ENCODE measurements around the gene TPSD1. TPM values are rescaled to one million over a fixed set of nuclear protein-coding genes. Genes with fewer than 3 reads are reported as not detected.

TPSD1 gene
- total RNA-seq, 1 experiment from 2014 or later: 0.31 TPM

- Mint-ChIP-seq H3K9me3 (no peaks in the 10 kb centered on the region), H3K4me1 (no peaks in the 10 kb centered on the region), H3K4me3 (no peak overlapping the region), H3K27me3 (ENCODE audit: low read depth) (no peaks in the 10 kb centered on the region), H3K36me3 (no peaks in the 10 kb centered on the region), H3K27ac (no peak overlapping the region)
- CTCF ChIA-PET: no interaction called here
- TF ChIP-seq GABPB1 (CRISPR knock-in tag; IDR thresholded peaks at IDR 0.05): no peak
- no peak for TF ChIP-seq ZBTB43 (CRISPR knock-in tag; IDR thresholded peaks at IDR 0.05)
- no peak for TF ChIP-seq ATF3 (CRISPR knock-in tag; conservative IDR thresholded peaks at IDR 0.05)
- TF ChIP-seq JAZF1 (CRISPR knock-in tag; IDR thresholded peaks at IDR 0.05): no peak
- no peak for TF ChIP-seq ERG (CRISPR knock-in tag; IDR thresholded peaks at IDR 0.05)
- TF ChIP-seq PRRX2 (CRISPR knock-in tag; IDR thresholded peaks at IDR 0.05): no peak
- no peak for TF ChIP-seq CTCF (IDR thresholded peaks at IDR 0.05)
- no peak for TF ChIP-seq ZNF512 (CRISPR knock-in tag; IDR thresholded peaks at IDR 0.05; ENCODE audit: borderline replicate concordance)
- no peak for TF ChIP-seq AR (CRISPR knock-in tag; IDR thresholded peaks at IDR 0.05)
- no peak for TF ChIP-seq SMAD3 (CRISPR knock-in tag; IDR thresholded peaks at IDR 0.05; ENCODE audit: borderline replicate concordance)
- no peak for TF ChIP-seq PREB (CRISPR knock-in tag; IDR thresholded peaks at IDR 0.05; ENCODE audit: borderline replicate concordance)
- TF ChIP-seq E2F1 (CRISPR knock-in tag; IDR thresholded peaks at IDR 0.05): no peak
- POLR2A ChIA-PET: no interaction called here
- no peak for DNase-seq (ENCODE audit: low spot score)
- ATAC-seq: no peak
Measured at GRCh38 chr16:1216296-1216619, 39.6 kb upstream of the TPSD1 start.

GRCh38 chr16:1216681-1217400, 39.0 kb upstream of the TPSD1 start:
- CTCF ChIA-PET: no interaction called here
- H3K27ac Mint-ChIP-seq: no peak overlapping the region
- no peaks in the 10 kb centered on the region for H3K9me3 Mint-ChIP-seq
- TF ChIP-seq KAT7 (CRISPR knock-in tag; IDR thresholded peaks at IDR 0.05; ENCODE audit: borderline replicate concordance) (no peak), TCF7 (CRISPR knock-in tag; IDR thresholded peaks at IDR 0.05; ENCODE audit: low read depth) (no peak), OVOL2 (CRISPR knock-in tag; IDR thresholded peaks at IDR 0.05; ENCODE audit: borderline replicate concordance) (no peak), GABPB1 (CRISPR knock-in tag; IDR thresholded peaks at IDR 0.05) (no peak), HMGA2 (CRISPR knock-in tag; IDR thresholded peaks at IDR 0.05) (no peak), ZNF121 (CRISPR knock-in tag; IDR thresholded peaks at IDR 0.05) (no peak)
- no peaks in the 10 kb centered on the region for H3K36me3 Mint-ChIP-seq
- H3K27me3 Mint-ChIP-seq (ENCODE audit: low read depth): no peaks in the 10 kb centered on the region
- H3K4me3 Mint-ChIP-seq: no peak overlapping the region
- H3K4me1 Mint-ChIP-seq: no peaks in the 10 kb centered on the region
- ATAC-seq (no peak), DNase-seq (ENCODE audit: low spot score) (no peak)
- POLR2A ChIA-PET: no interaction called here

Measured in WTC11 (cell line).